22Rv1 (cell line): ENCODE measurements around the gene PRAF2.

Experiments
- CTCF ChIP-seq: fragments of 450-650 bp; IDR thresholded peaks from 2 replicates; pipeline ENCODE4 v1.5.1; 2017; ENCODE audit warnings: mild to moderate bottlenecking
- ZFX ChIP-seq: fragments of 450-650 bp; IDR thresholded peaks from 2 replicates; pipeline ENCODE4 v1.6.1; 2017; ENCODE audit warnings: antibody characterized with exemption, borderline replicate concordance

- TF ChIP-seq CTCF (no peak), ZFX (no peak)
Observed at GRCh38 chrX:49054073-49054762, 19.6 kb downstream of the PRAF2 start.
